Karpas-422 (cell line): ENCODE data around the gene NFE2L3. TPM values are rescaled to one million over a fixed set of nuclear protein-coding genes. Genes with fewer than 3 reads are reported as not detected.
A peak's percentile ranks its signal among the peaks of the same experiment; 100 is the strongest.

Source experiments
- DNase-seq: peaks from one replicate; pipeline ENCODE4 v3.0.0-alpha.2; 2015
- H2AFZ ChIP-seq: fragments of 200-600 bp; sonication (generic); 2 replicates; pipeline ENCODE4 v1.6.1; 2014; ENCODE audit warnings: antibody characterized with exemption, low read length, mixed read lengths
- H3K27ac ChIP-seq: fragments of 200-600 bp; sonication (generic); 2 replicates; pipeline ENCODE4 v1.5.1; 2014; ENCODE audit warnings: mild to moderate bottlenecking, low read length, moderate library complexity
- H3K27me3 ChIP-seq: fragments of 200-600 bp; sonication (generic); 2 replicates; pipeline ENCODE4 v1.6.1; 2014; ENCODE audit warnings: low read length, mixed read lengths
- H3K36me3 ChIP-seq: fragments of 200-600 bp; sonication (generic); 2 replicates; pipeline ENCODE4 v1.6.1; 2014; ENCODE audit warnings: low read length, mixed read lengths; ENCODE audit not compliant: insufficient read depth
- H3K4me1 ChIP-seq: fragments of 200-600 bp; sonication (generic); 2 replicates; pipeline ENCODE4 v1.6.1; 2014; ENCODE audit warnings: mild to moderate bottlenecking, low read length, mixed read lengths
- H3K4me2 ChIP-seq: fragments of 200-600 bp; sonication (generic); 2 replicates; pipeline ENCODE4 v1.6.1; 2014; ENCODE audit warnings: low read length, low read depth, mild to moderate bottlenecking; ENCODE audit not compliant: poor library complexity, severe bottlenecking
- H3K4me3 ChIP-seq: fragments of 200-600 bp; sonication (generic); 2 replicates; pipeline ENCODE4 v1.5.1; 2014; ENCODE audit warnings: mild to moderate bottlenecking, antibody characterized with exemption, low read length, mixed read lengths
- H3K79me2 ChIP-seq: fragments of 200-600 bp; sonication (generic); 2 replicates; pipeline ENCODE4 v1.6.1; 2014; ENCODE audit warnings: mild to moderate bottlenecking, low read length, mixed read lengths
- H3K9ac ChIP-seq: fragments of 200-600 bp; sonication (generic); 2 replicates; pipeline ENCODE4 v1.6.0; 2014; ENCODE audit warnings: low read length
- H3K9me2 ChIP-seq: fragments of 200-600 bp; sonication (generic), shearing (Covaris generic); replicated peaks from 2 replicates; pipeline ENCODE4 v1.6.0; 2014; ENCODE audit warnings: mild to moderate bottlenecking, low read length, moderate library complexity; ENCODE audit not compliant: insufficient read depth
- H3K9me3 ChIP-seq: fragments of 300-700, 200-600 bp; sonication (generic); 2 replicates; pipeline ENCODE4 v1.6.1; 2014; ENCODE audit warnings: low read length, mixed read lengths
- H4K20me1 ChIP-seq: fragments of 200-600 bp; sonication (generic); 2 replicates; pipeline ENCODE4 v1.6.1; 2014; ENCODE audit warnings: mild to moderate bottlenecking, antibody characterized with exemption, low read length, low read depth; ENCODE audit not compliant: insufficient read depth
- total RNA-seq: library from RNA; depleted of rRNA; stranded (reverse); fragments of >200 nt; shearing (Covaris generic); gene quantifications from 2 replicates; pipeline ENCODE4 v1.2.3, GENCODE V29; 2014; ENCODE audit warnings: low replicate concordance

Gene NFE2L3
- total RNA-seq, 1 experiment from 2014 or later, result not detected

DNA sequence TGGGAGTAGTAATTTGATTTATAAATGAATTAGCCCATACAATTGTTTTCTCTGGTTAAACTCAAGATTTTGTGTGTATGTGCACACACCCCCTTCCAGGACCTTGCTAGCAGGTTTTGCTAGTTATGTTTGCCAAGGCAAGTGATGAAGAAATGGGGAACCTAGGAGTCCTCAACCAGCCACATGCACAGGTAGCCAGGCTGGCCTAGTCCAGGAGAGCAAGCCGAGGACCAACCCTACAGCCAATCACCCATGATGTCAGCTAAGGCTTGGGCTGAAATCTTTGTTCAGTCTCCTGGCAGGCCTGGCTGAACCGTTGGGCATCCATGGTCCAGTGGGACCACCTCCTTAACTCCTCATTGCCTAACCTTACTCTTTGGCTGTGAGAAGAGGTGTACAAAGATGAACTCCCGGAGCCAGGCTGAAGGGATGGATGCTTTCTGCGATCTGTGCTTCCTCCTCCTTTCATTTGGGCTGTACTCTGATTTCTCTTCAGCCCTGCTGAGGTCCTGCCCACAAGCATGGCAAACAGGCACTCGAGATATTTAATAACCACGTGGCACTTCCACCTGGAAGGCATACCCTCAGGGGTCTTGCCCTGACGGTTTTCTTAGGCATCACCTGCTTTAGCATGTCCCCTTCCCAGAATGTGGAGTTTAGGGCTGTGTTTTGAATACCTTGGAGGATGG, 26.4 kb downstream of the NFE2L3 start:
- Histone ChIP-seq H3K27ac (no peak overlapping the region), H3K4me2 (no peak overlapping the region), H3K9ac (no peak overlapping the region), H3K4me1 (no peaks in the 10 kb centered on the region), H3K79me2 (no peaks in the 10 kb centered on the region), H3K9me2 (no peaks in the 10 kb centered on the region), H3K9me3 (no peaks in the 10 kb centered on the region), H2AFZ (no peak overlapping the region), H3K27me3 (no peaks in the 10 kb centered on the region), H3K4me3 (no peak overlapping the region), H3K36me3 (no peaks in the 10 kb centered on the region), H4K20me1 (0 out of 2 replicates have a peak, but pooled peaks cover 4% of the 10 kb centered on the region)
- peak; percentile 45 for DNase-seq

DNA sequence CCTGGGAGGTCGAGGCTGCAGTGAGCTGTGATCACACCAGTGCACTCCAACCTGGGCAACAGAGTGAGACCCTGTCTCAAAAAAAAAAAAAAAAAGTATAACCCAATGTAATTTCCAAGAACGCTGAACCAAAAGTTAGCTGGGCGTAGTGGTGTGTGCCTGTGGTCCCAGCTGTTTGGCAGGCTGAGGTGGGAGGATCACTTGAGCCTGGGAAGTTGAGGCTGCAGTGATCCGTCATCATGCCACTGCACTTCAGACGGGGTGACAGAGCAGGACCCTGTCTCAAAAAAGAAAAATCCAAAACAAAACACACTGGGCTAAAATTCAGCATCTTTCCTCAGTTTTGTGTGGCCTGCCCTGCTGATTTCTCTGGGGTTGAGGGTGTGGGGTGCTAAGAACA, 27.4 kb downstream of the NFE2L3 start:
- DNase-seq, result no peak
- no peaks in the 10 kb centered on the region for H3K9me2 ChIP-seq

DNA sequence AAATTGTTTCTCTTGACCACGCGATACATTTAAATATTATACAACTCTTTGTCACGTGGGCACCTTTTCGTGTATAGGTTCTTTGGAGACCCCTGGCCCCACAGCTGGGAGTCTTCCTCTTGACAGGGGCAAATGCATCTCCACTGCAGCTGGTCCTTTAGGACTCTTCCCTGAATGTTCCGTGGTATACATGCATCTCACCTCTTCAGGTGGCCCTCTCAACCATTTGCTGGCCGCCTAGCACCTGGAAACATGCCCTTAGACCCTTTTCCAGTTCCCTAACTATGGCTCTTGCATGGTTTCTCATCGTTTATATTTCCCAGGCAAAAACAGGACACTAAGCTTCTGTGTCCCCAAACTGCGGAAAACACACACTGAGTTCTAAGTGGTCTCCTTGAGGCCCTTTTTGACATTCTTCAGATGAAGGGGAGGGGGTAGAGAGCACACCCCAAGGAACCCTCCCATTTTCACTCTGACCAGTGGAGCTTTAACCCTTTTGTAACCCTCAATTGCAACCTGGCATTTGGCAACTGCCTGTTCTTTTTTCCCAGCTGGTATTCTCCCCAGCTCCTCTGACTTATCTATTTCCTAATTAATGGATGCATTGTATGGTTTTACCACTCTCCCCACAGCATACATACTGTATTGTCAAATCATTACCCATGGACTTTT, 28.0 kb downstream of the NFE2L3 start:
- no peak overlapping the region for H3K4me2 ChIP-seq
- H3K79me2 ChIP-seq, result no peaks in the 10 kb centered on the region
- H3K27ac ChIP-seq, result no peak overlapping the region
- no peak overlapping the region for H3K9ac ChIP-seq
- no peaks in the 10 kb centered on the region for H3K36me3 ChIP-seq
- H4K20me1 ChIP-seq, result 0 out of 2 replicates have a peak, but pooled peaks cover 4% of the 10 kb centered on the region
- DNase-seq, result peak; percentile 48
- H3K4me1 ChIP-seq, result no peaks in the 10 kb centered on the region
- no peaks in the 10 kb centered on the region for H3K9me2 ChIP-seq
- H3K4me3 ChIP-seq, result no peak overlapping the region
- no peaks in the 10 kb centered on the region for H3K9me3 ChIP-seq
- no peak overlapping the region for H2AFZ ChIP-seq
- H3K27me3 ChIP-seq, result no peaks in the 10 kb centered on the region

More for the DNA sequence above, 27.4 kb downstream of the NFE2L3 start:
- H3K4me3 ChIP-seq, result no peak overlapping the region
- 0 out of 2 replicates have a peak, but pooled peaks cover 4% of the 10 kb centered on the region for H4K20me1 ChIP-seq
- no peak overlapping the region for H3K27ac ChIP-seq
- H3K9ac ChIP-seq, result no peak overlapping the region
- no peaks in the 10 kb centered on the region for H3K4me1 ChIP-seq
- no peak overlapping the region for H2AFZ ChIP-seq
- H3K4me2 ChIP-seq, result no peak overlapping the region
- H3K27me3 ChIP-seq, result no peaks in the 10 kb centered on the region
- H3K9me3 ChIP-seq, result no peaks in the 10 kb centered on the region
- H3K79me2 ChIP-seq, result no peaks in the 10 kb centered on the region
- no peaks in the 10 kb centered on the region for H3K36me3 ChIP-seq

DNA sequence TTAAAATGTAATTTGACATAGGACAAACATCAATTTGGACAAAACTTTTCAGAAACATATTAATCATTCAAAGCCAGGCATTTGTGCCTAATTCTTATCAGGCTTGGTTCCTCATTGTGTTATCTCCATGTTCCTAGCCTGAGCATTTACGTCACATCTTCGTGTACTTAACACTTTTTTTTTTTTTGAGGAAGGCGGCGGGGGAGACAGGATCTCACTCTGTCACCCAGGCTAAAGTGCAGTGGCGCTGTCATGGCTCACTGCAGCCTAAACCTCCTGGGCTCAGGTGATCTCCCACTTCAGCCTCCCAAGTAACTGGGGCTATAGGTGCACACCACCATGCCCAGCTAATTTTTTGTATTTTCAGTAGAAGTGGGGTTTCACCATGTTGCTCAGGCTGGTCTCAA, 28.8 kb downstream of the NFE2L3 start:
- H3K4me3 ChIP-seq, result no peak overlapping the region
- 0 out of 2 replicates have a peak, but pooled peaks cover 4% of the 10 kb centered on the region for H4K20me1 ChIP-seq
- no peak overlapping the region for H3K9ac ChIP-seq
- H2AFZ ChIP-seq, result no peak overlapping the region
- H3K79me2 ChIP-seq, result no peaks in the 10 kb centered on the region
- H3K4me2 ChIP-seq, result no peak overlapping the region
- H3K36me3 ChIP-seq, result no peaks in the 10 kb centered on the region
- no peaks in the 10 kb centered on the region for H3K9me2 ChIP-seq
- no peaks in the 10 kb centered on the region for H3K4me1 ChIP-seq
- no peaks in the 10 kb centered on the region for H3K27me3 ChIP-seq
- H3K9me3 ChIP-seq, result no peaks in the 10 kb centered on the region
- no peak overlapping the region for H3K27ac ChIP-seq
- peak; percentile 48 for DNase-seq

DNA sequence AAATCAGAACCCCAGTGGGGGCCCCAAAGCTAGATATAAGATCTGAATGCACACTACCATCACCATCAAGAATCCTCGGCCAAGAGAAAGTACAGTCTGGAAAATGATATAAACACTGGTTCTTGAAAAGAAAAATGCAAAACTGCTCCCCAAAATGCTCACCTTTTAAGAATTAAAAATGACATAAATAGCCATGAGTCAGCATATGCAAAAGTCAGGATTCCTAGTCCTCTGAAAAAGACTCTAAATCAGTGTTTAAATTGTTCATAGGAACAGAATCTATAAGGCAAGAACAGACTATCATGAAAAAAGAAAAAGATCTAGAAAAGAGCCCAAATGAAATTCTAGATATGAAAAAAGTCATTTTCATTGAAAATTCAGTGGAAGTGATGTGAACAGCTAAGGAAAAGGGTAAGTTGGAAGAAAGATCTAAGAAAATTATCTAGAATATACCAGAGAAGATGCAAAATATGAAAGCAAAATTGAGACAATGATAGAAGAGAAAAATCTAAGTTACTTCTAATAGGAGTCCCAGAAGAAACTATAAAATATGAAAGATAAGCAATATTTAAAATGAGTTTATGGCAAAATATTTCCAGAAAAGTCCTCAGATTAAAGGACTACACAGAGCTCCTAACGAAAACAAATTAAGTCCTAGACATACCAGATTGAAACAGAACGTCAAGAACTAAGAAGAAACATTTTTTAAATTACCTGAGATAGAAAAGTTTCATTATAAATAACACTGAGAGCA, 29.7 kb downstream of the NFE2L3 start:
- H3K9ac ChIP-seq, result no peak overlapping the region
- DNase-seq, result peak; percentile 48
- H3K79me2 ChIP-seq, result no peaks in the 10 kb centered on the region
- H2AFZ ChIP-seq, result no peak overlapping the region
- no peaks in the 10 kb centered on the region for H3K9me3 ChIP-seq
- H3K36me3 ChIP-seq, result no peaks in the 10 kb centered on the region
- H3K4me3 ChIP-seq, result no peak overlapping the region
- H3K27ac ChIP-seq, result no peak overlapping the region
- H4K20me1 ChIP-seq, result 0 out of 2 replicates have a peak, but pooled peaks cover 7% of the 10 kb centered on the region
- no peak overlapping the region for H3K4me2 ChIP-seq
- no peaks in the 10 kb centered on the region for H3K9me2 ChIP-seq
- no peaks in the 10 kb centered on the region for H3K27me3 ChIP-seq
- H3K4me1 ChIP-seq, result no peaks in the 10 kb centered on the region

DNA sequence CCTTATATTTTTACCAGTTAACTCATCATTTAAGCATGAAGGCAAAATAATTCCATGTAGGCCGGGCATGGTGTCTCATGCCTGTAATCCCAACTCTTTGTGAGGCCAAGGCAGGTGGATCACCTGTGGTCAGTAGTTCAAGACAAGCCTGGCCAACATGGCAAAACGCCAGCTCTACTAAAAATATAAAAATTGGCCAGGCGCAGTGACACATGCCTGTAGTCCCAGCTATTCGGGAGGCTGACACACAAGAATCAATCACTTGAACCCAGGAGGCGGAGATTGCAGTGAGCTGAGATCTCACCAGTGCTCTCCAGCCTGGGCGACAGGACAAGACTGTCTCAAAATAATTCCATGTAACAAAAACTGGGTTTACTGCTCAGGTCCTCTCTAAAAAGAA, 30.3 kb downstream of the NFE2L3 start:
- no peaks in the 10 kb centered on the region for H3K79me2 ChIP-seq
- no peak overlapping the region for H3K4me3 ChIP-seq
- DNase-seq, result no peak
- H3K9me3 ChIP-seq, result no peaks in the 10 kb centered on the region
- H3K4me2 ChIP-seq, result no peak overlapping the region
- no peaks in the 10 kb centered on the region for H3K9me2 ChIP-seq
- no peaks in the 10 kb centered on the region for H3K4me1 ChIP-seq
- no peak overlapping the region for H2AFZ ChIP-seq
- H3K36me3 ChIP-seq, result no peaks in the 10 kb centered on the region
- H3K27me3 ChIP-seq, result no peaks in the 10 kb centered on the region
- H3K27ac ChIP-seq, result no peak overlapping the region
- H3K9ac ChIP-seq, result no peak overlapping the region
- 0 out of 2 replicates have a peak, but pooled peaks cover 7% of the 10 kb centered on the region for H4K20me1 ChIP-seq

DNA sequence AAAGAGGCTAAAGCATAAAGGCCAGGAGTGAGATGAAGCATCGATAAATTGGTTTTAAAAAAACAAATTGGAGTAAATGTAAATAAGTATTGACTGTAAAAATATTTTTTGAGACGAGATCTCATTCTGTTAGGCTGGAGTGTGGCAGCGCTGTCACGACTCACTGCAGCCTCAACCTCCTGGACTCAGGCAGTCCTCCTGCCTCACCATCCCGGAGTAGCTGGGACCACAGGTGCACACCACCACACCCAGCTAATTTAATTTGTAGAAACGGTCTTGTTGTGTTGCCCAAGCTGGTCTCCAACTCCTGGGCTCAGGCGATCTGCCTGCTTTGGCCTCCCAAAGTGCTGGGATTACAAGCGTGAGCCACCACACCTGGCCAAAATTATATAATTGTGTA, 30.7 kb downstream of the NFE2L3 start:
- Histone ChIP-seq H3K36me3 (no peaks in the 10 kb centered on the region), H3K9me3 (no peaks in the 10 kb centered on the region), H3K4me3 (no peak overlapping the region), H3K9me2 (no peaks in the 10 kb centered on the region), H4K20me1 (peaks cover 7% of the 10 kb centered on the region; the same call in 1 of the 2 replicates), H3K4me2 (no peak overlapping the region), H3K27ac (no peak overlapping the region), H3K79me2 (no peaks in the 10 kb centered on the region), H3K9ac (no peak overlapping the region), H3K4me1 (no peaks in the 10 kb centered on the region; the same call in 1 of the 2 replicates), H2AFZ (no peak overlapping the region), H3K27me3 (no peaks in the 10 kb centered on the region)
- DNase-seq, result peak; percentile 58
